Uterus (tissue), 2 donors: ENCODE data around the gene PLA2G4C.

Experiments used
- POLR2A ChIP-seq, 2 donors: fragments of 450-650 bp; IDR thresholded peaks; one replicate each; pipeline ENCODE4 v1.6.1; 2016; ENCODE audit warnings: antibody characterized with exemption in 2 of 2, mild to moderate bottlenecking in 1 of 2, moderate library complexity in 1 of 2
- TF ChIP-seq, protein P1 (sequence below), 4 experiments: fragments of 200-600 bp in 2 of 4; fragments of 450-650 bp in 2 of 4; sonication (generic) in 2 of 4; IDR thresholded peaks; one replicate each; pipeline ENCODE4 v1.5.1; 2016 to 2019; ENCODE audit warnings: antibody characterized with exemption in 4 of 4, mild to moderate bottlenecking in 2 of 4, moderate library complexity in 1 of 4

DNA sequence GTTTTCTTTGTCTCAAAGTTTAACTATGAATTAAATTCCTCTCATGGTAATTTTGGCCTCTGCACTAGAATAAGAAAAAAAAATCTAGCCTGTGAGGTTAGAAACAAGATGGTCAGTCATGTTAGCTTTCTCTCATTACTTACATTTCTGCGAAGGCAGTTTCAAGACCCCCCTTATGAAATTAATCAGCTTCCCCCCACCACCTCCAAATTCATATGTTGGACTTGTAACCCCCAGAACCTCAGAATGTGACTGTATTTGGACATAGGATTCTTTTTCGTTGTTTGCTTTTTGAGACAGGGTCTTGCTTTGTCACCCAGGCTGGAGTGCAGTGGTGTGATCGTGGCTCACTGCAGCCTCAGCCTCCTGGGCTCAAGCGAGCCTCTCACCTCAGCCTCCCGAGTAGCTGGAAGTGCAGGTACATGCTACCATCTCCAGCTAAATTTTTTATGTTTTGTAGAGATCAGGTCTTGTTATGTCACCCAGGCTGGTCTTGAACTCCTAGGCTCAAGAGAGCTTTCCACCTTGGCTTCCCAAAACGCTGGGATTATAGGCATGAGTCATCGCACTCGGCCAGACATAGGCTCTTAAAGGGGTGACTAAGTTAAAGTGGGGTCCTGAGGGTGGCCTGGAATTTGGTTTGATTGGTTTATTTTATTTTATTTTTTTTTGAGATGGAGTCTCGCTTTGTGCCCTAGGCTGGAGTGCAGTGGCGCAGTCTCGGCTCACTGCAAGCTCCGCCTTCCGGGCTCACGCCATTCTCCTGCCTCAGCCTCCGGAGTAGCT, 1.4 kb downstream of the PLA2G4C start:
- TF ChIP-seq, protein P1, sequence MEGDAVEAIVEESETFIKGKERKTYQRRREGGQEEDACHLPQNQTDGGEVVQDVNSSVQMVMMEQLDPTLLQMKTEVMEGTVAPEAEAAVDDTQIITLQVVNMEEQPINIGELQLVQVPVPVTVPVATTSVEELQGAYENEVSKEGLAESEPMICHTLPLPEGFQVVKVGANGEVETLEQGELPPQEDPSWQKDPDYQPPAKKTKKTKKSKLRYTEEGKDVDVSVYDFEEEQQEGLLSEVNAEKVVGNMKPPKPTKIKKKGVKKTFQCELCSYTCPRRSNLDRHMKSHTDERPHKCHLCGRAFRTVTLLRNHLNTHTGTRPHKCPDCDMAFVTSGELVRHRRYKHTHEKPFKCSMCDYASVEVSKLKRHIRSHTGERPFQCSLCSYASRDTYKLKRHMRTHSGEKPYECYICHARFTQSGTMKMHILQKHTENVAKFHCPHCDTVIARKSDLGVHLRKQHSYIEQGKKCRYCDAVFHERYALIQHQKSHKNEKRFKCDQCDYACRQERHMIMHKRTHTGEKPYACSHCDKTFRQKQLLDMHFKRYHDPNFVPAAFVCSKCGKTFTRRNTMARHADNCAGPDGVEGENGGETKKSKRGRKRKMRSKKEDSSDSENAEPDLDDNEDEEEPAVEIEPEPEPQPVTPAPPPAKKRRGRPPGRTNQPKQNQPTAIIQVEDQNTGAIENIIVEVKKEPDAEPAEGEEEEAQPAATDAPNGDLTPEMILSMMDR (IDR thresholded peaks at IDR 0.05) = no peak
- no peak for TF ChIP-seq POLR2A (IDR thresholded peaks at IDR 0.05)
